Naive thymus-derived CD8-positive, alpha-beta T cell (primary cell): ENCODE results near the gene DPP6. TPM values are rescaled to one million over a fixed set of nuclear protein-coding genes. Genes with fewer than 3 reads are reported as not detected.

Experiments
- ATAC-seq, 2 donors: fragments of 150-1000 bp; cut with Tn5 transposase in 1 of 2; sonication (Bioruptor Pico), chemical (Tn5 transposase) in 1 of 2; 1 replicate in 1 of 2; 2 replicates in 1 of 2; pipeline ENCODE4 v1.10.0; 2021; ENCODE audit warnings: mild to moderate bottlenecking in 2 of 2, moderate library complexity in 2 of 2
- POLR2A ChIA-PET: fragments of 350-600 bp; sonication (Branson Sonifier 250); formaldehyde crosslinking; loops from one replicate; lab custom pipeline; 2021; ENCODE audit warnings: antibody characterized with exemption; lab: Charles Lee
- DNase-seq, 10 donors: peaks; one replicate each; pipeline versions ENCODE4 v3.0.0 to v3.0.0-alpha.2; 2020 to 2022
- H3K27ac Mint-ChIP-seq, 10 donors: one replicate each; pipeline ENCODE4 v1.8.0; 2020 to 2022; ENCODE audit warnings: mild to moderate bottlenecking in 10 of 10, mixed read lengths in 10 of 10, moderate library complexity in 4 of 10, inconsistent platforms in 1 of 10
- H3K27me3 Mint-ChIP-seq, 5 donors: one replicate each; pipeline ENCODE4 v1.8.0; 2021 to 2022; ENCODE audit warnings: mixed read lengths in 5 of 5
- H3K36me3 Mint-ChIP-seq, 3 donors: one replicate each; pipeline ENCODE4 v1.8.0; 2020 to 2022; ENCODE audit warnings: mixed read lengths in 3 of 3, mild to moderate bottlenecking in 2 of 3, inconsistent platforms in 1 of 3
- H3K4me1 Mint-ChIP-seq, 4 donors: one replicate each; pipeline ENCODE4 v1.8.0; 2021 to 2022; ENCODE audit warnings: mixed read lengths in 4 of 4
- H3K4me3 Mint-ChIP-seq, 10 donors: one replicate each; pipeline ENCODE4 v1.8.0; 2020 to 2022; ENCODE audit warnings: mild to moderate bottlenecking in 10 of 10, mixed read lengths in 10 of 10, moderate library complexity in 6 of 10, inconsistent platforms in 1 of 10
- H3K9me3 Mint-ChIP-seq, 9 donors: one replicate each; pipeline ENCODE4 v1.8.0; 2020 to 2022; ENCODE audit warnings: mixed read lengths in 9 of 9, mild to moderate bottlenecking in 3 of 9, inconsistent platforms in 1 of 9, moderate library complexity in 1 of 9
- polyA plus RNA-seq, 3 donors: library from polyadenylated mRNA; unstranded; fragments of 300-500 nt; fragmentation: Illumina TruSeq; gene quantifications; one replicate each; pipeline ENCODE4 v1.2.3, GENCODE V29; 2021
- total RNA-seq, 8 experiments: library from RNA in 2 of 8; stranded (reverse) in 2 of 8; gene quantifications; one replicate each; pipeline ENCODE4 v1.2.3 and lab custom pipeline; 2021 to 2026

DPP6 gene
- total and polyA plus RNA-seq, 5 experiments from 2014 or later, result not detected

DNA sequence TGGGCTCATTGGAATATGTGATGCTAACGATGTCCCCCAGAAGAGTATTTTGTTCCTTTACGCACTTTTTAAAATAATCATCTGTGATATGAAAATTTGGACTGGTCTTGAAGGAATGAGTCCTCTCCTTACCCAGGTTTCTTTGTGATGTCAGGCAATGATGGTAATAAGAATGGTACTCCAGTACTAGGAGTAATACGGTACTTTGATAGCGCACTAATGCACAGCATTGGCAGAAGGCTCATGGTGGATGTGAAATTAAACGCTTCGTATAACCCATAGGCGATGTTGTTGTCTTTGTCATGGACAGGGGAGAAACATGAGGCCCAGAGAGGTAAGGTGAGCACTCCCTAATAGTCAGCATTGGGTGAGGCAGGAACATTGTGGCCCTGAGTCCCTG, 125.4 kb downstream of the DPP6 start:
- Mint-ChIP-seq H3K9me3 (peaks cover 0 to 9% (median 2%) of the 10 kb centered on the region in 9 donors), H3K4me1 (no peaks in the 10 kb centered on the region), H3K36me3 (no peaks in the 10 kb centered on the region), H3K27me3 (peaks cover 0 to 3% (median 1%) of the 10 kb centered on the region in 5 donors), H3K27ac (no peak overlapping the region), H3K4me3 (no peak overlapping the region)
- ATAC-seq (no peak), DNase-seq (no peak)
- POLR2A ChIA-PET, result no interaction called here

DNA sequence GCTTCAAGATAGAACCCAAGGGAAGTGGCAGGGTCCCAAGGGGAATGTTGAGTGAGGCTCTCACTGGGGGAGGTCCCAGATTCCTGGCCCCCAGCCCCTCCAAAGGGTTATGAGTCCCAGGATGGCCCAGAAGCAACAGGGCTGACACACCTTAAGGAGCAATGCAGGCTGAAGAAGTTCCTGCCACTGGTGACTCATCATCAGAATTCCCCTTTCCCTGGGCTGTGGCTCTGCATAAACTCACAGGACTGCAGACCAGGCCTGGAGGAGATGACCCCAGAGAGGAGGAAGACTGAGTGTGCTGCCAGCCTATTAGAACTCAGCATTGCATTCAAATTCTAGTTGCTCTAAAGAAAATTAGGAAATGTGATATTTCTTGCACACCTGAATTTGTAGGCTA, 126.7 kb downstream of the DPP6 start:
- no peak for DNase-seq
- no peak for ATAC-seq
- Mint-ChIP-seq H3K27ac (no peak overlapping the region), H3K9me3 (peaks cover 0 to 9% (median 0%) of the 10 kb centered on the region in 9 donors), H3K27me3 (peaks cover 0 to 16% (median 3%) of the 10 kb centered on the region in 5 donors), H3K36me3 (no peaks in the 10 kb centered on the region), H3K4me3 (no peak overlapping the region), H3K4me1 (no peaks in the 10 kb centered on the region)
- POLR2A ChIA-PET, result no interaction called here

DNA sequence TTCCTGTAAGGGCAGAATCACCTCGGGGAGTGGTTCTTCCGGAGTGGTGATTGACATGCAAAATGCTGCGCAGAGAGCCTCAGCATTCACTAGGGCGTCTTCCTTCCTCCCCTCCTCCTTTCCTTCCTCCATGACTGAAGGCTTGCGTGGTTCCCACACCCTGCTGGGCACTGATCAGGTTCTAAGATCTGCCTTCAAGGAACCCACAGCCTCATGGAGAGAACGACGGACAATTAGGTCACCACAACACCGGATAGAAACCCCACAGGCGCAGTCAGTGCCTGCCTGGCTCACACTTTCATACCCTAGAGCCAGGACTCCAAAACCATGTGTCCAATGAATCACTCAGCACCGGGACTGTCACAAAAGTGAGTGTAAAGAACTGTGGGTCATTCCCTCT, 131.3 kb downstream of the DPP6 start:
- Mint-ChIP-seq H3K4me1 (no peaks in the 10 kb centered on the region), H3K4me3 (no peak overlapping the region), H3K27me3 (peaks cover 0 to 21% (median 3%) of the 10 kb centered on the region in 5 donors), H3K9me3 (peaks cover 0 to 5% (median 0%) of the 10 kb centered on the region in 9 donors), H3K27ac (no peak overlapping the region), H3K36me3 (no peaks in the 10 kb centered on the region)
- DNase-seq (no peak), ATAC-seq (no peak)
- POLR2A ChIA-PET, result no interaction called here

DNA sequence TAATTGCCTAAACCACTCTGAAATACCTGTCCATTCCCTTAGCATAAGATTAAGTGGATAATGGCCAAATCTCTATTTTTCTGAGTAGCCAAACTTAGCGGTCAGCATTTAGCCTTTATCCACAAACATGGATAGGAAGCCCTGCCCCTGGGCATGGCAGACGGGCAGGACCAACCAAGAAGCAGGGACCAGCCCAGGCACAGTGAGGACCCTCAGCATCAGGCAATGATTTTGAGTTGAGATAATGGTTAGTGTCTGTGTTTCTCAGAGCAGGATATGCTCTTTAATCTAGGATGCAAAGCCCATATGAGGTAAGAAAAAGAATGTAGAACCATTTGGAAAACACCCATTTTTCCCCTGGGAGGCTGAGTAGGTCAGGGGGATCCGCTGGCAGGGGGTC, 131.7 kb downstream of the DPP6 start:
- ATAC-seq (no peak), DNase-seq (no peak)
- POLR2A ChIA-PET, result no interaction called here
- H3K36me3 Mint-ChIP-seq, result no peaks in the 10 kb centered on the region
- H3K27ac Mint-ChIP-seq, result no peak overlapping the region
- H3K27me3 Mint-ChIP-seq, result peaks cover 0 to 21% (median 2%) of the 10 kb centered on the region in 5 donors
- peaks cover 0 to 5% (median under 1%) of the 10 kb centered on the region in 9 donors for H3K9me3 Mint-ChIP-seq
- no peaks in the 10 kb centered on the region for H3K4me1 Mint-ChIP-seq
- H3K4me3 Mint-ChIP-seq, result no peak overlapping the region

DNA sequence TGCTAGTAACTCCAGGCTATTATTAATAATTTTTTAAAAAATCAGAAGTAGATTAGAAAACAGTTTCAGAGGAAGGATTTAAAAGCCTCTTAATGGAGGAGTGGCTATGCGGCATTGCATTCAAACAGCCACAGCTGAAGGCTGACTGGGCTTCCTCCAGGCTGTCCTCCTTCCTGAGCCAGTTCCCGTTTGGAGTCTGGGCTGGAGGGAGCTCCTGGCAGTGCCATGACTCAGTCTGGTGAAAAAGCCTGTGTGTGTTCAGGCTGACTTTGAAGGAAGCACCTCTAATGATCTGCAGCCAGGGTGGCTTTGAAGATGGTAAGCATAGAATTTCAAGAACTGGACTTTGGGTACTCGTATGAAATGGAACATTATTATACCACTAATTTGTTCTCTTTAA, 134.6 kb downstream of the DPP6 start:
- H3K36me3 Mint-ChIP-seq, result no peaks in the 10 kb centered on the region
- DNase-seq (no peak), ATAC-seq (no peak)
- POLR2A ChIA-PET, result no interaction called here
- no peak overlapping the region for H3K4me3 Mint-ChIP-seq
- H3K9me3 Mint-ChIP-seq, result peaks cover 0 to 5% (median 0%) of the 10 kb centered on the region in 9 donors
- no peaks in the 10 kb centered on the region for H3K4me1 Mint-ChIP-seq
- H3K27me3 Mint-ChIP-seq, result peaks cover 0 to 21% (median 2%) of the 10 kb centered on the region in 5 donors
- no peak overlapping the region for H3K27ac Mint-ChIP-seq

DNA sequence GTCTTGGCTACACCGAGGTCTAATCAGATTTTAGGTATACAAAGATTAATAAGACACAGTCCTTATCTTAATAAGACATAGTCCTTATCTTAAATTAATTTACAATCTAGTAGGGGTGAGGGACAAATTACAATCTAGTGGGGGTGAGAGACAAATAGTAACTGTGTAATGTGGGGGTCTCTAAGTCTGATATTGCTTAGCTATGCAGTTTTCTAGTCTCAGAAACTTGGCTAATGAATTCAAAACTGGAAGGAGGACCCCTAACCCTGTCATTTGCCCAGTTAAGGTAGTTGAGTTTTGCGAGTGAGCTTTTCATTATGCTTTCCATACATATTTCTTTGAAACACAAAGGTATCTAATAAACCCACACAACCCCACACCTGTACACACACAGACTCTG, 136.1 kb downstream of the DPP6 start:
- ATAC-seq (no peak), DNase-seq (no peak)
- no peak overlapping the region for H3K4me3 Mint-ChIP-seq
- H3K27ac Mint-ChIP-seq, result no peak overlapping the region
- H3K27me3 Mint-ChIP-seq, result peaks cover 0 to 11% (median 0%) of the 10 kb centered on the region in 5 donors
- H3K4me1 Mint-ChIP-seq, result no peaks in the 10 kb centered on the region
- no peaks in the 10 kb centered on the region for H3K36me3 Mint-ChIP-seq
- POLR2A ChIA-PET, result no interaction called here
- H3K9me3 Mint-ChIP-seq, result peaks cover 0 to 5% (median 2%) of the 10 kb centered on the region in 9 donors

DNA sequence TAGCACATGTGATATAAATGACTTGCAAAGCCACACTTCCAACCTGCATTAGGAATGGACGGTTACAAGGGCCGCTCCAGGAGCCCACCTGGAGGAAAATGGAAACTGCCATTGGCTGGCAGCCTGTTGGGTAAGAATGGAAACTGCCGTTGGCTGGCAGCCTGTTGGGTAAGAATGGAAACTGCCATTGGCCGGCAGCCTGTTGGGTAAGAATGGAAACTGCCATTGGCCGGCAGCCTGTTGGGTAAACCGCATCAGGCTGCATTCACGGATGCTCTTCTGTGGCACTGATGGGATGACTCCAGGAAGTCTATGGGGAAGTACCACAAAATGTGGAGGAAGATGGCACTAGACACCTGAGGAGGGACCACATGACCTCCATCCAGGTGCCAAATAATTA, 143.1 kb downstream of the DPP6 start:
- Mint-ChIP-seq H3K27ac (no peak overlapping the region), H3K4me1 (no peaks in the 10 kb centered on the region), H3K36me3 (peaks cover 0 to 4% (median 0%) of the 10 kb centered on the region in 3 donors), H3K9me3 (peaks cover 0 to 18% (median 8%) of the 10 kb centered on the region in 9 donors), H3K4me3 (no peak overlapping the region), H3K27me3 (no peaks in the 10 kb centered on the region)
- ATAC-seq, result no peak
- POLR2A ChIA-PET, result no interaction called here
- DNase-seq, result no peak

DNA sequence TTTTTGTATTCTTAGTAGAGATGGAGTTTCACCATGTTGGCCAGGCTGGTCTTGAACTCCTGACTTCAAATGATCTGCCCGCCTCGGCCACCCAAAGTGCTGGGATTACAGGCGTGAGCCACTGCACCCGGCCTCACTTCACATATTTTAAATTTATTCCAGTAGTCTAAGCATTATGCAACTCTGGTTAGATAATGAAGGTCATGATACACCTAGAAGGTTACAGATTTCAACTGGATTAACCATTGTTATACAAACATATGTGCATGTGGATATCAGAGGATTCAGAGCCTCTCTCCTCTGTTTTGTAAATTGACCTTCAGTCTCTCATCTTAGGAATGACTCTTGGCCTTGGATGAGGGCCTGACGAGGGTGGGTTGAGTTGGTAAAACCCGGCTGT, 146.3 kb downstream of the DPP6 start:
- Mint-ChIP-seq H3K4me3 (no peak overlapping the region), H3K27me3 (no peaks in the 10 kb centered on the region), H3K27ac (no peak overlapping the region), H3K9me3 (peaks cover 0 to 13% (median 5%) of the 10 kb centered on the region in 9 donors), H3K4me1 (no peaks in the 10 kb centered on the region), H3K36me3 (peaks cover 0 to 4% (median 0%) of the 10 kb centered on the region in 3 donors)
- ATAC-seq (no peak), DNase-seq (no peak)
- POLR2A ChIA-PET, result no interaction called here

DNA sequence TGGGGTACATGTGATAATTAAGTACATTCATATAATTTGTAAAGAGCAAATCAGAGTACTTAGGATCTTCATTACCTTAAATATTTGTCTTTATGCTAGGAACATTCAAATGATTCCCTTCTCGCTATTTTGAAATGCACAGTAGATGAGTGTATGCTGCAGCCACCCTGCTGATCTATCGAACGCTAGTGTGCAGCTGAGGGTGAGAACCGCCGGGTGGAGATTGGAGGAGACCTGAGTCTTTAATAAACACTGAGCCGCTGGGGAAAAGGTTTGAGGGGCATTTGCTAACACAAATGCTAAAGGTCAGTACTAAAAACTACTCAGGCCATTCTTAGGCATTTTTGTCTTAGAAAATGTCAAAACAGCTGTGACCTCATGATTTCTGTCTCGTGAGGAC, 148.0 kb downstream of the DPP6 start:
- Mint-ChIP-seq H3K9me3 (peaks cover 0 to 13% (median 4%) of the 10 kb centered on the region in 9 donors), H3K36me3 (peaks cover 0 to 4% (median 0%) of the 10 kb centered on the region in 3 donors), H3K27me3 (no peaks in the 10 kb centered on the region), H3K4me1 (no peaks in the 10 kb centered on the region), H3K4me3 (no peak overlapping the region), H3K27ac (no peak overlapping the region)
- POLR2A ChIA-PET, result no interaction called here
- no peak for DNase-seq
- ATAC-seq, result no peak

DNA sequence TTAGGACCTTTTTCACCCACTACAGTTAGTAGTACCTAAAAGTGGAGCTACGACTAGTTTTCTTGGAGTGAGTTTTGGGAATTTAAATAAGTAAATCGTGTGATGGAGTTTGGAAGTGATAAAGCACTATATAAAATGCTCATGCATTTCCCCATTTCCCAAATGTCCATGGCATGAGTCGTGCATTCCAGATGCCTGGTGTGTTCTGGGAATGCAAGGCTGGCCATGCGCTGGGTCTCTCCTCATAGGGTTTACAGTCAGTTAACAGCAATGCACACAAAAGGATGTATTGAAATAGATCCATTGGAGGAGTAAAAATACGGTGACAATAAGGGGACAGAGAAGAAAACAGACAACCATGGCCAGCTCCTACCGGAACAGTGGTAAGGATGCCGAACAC, 149.8 kb downstream of the DPP6 start:
- H3K27ac Mint-ChIP-seq, result no peak overlapping the region
- peaks cover 0 to 11% (median 0%) of the 10 kb centered on the region in 5 donors for H3K27me3 Mint-ChIP-seq
- H3K4me1 Mint-ChIP-seq, result no peaks in the 10 kb centered on the region
- peaks cover 0 to 8% (median 0%) of the 10 kb centered on the region in 9 donors for H3K9me3 Mint-ChIP-seq
- H3K4me3 Mint-ChIP-seq, result no peak overlapping the region
- POLR2A ChIA-PET, result no interaction called here
- no peaks in the 10 kb centered on the region for H3K36me3 Mint-ChIP-seq
- DNase-seq, result no peak
- no peak for ATAC-seq

DNA sequence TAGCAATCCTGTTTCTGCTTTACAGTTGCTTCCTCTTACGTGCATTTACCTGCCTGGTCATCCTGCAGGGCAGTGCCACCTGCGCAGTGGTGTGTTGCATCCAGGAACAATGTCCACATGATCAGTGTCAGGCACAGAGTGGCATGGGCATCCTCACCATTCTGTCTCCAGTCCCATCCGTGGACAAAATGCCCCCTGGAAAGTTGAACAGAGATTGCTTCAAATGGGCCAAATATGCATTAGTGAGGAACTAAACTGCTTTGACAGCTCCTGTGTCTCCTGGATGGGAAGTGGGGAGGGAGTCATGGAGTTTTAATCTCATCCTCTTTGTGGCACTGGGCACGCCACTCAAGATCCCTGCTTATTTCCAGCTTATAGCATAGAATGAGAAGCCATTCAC, 151.8 kb downstream of the DPP6 start:
- POLR2A ChIA-PET, result no interaction called here
- Mint-ChIP-seq H3K9me3 (peaks cover 0 to 6% (median 0%) of the 10 kb centered on the region in 9 donors), H3K4me3 (no peak overlapping the region)

DNA sequence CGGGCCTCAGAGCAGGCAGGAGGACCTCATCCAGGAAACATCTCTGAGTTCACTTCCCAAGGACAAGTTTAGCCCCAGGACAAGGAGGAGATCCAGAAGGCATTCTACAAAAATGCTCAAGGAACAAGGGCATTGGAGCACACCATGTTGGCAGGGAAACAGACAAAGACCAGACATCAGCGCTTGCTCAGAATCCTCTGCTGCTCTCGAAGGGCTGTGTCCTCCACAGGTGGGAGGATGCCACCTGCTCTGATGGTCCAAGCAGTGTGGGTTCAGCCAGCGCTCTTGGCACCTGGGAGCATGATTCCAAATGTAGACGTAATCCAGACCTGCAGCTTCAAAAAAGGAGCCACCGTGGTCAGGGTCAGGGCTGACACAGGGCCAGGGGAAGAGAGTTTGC, 160.7 kb downstream of the DPP6 start:
- DNase-seq, result no peak
- POLR2A ChIA-PET, result no interaction called here
- no peaks in the 10 kb centered on the region for H3K27me3 Mint-ChIP-seq
- no peak overlapping the region for H3K27ac Mint-ChIP-seq
- H3K4me3 Mint-ChIP-seq, result no peak overlapping the region
- peaks cover 0 to 19% (median 2%) of the 10 kb centered on the region in 9 donors for H3K9me3 Mint-ChIP-seq
- ATAC-seq, result no peak
- no peaks in the 10 kb centered on the region for H3K36me3 Mint-ChIP-seq
- no peaks in the 10 kb centered on the region for H3K4me1 Mint-ChIP-seq

More for the DNA sequence above, 151.8 kb downstream of the DPP6 start:
- peaks cover 0 to 11% (median 0%) of the 10 kb centered on the region in 5 donors for H3K27me3 Mint-ChIP-seq
- DNase-seq (no peak), ATAC-seq (no peak)
- H3K36me3 Mint-ChIP-seq, result no peaks in the 10 kb centered on the region
- H3K4me1 Mint-ChIP-seq, result no peaks in the 10 kb centered on the region
- no peak overlapping the region for H3K27ac Mint-ChIP-seq

DNA sequence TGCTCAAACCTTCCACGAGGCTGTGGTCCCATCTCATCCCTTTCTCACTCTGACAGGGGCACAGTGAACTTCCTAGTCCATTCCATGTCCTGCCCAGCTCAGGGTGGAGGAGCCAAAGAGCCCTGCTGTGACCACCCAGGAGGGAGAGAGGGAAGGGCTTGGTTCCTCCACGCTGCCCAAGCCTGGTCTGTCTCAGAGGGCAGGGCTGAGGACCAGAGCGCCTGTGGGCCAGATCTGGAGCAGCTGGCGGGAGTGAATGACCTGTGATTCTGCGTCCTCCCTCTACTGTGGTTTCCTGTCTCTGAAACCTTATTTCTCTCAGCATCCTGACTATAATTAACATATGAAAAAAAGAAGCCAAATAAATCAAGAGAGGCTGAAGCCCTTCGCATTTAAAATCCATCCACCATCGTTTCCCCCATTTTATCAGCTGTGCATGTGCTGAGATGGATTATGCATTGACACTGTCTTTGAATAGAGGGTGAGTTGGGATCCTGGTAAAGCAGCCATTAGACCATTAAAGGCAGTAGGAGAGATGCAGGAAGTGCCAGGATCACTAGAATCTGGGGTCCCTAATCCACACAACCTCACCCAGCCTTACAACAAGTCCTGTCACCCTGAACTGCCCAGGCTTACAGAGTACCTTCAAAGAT, 165.6 kb downstream of the DPP6 start:
- Mint-ChIP-seq H3K9me3 (peaks cover 0 to 22% (median 4%) of the 10 kb centered on the region in 9 donors), H3K36me3 (no peaks in the 10 kb centered on the region), H3K27ac (no peak overlapping the region), H3K4me1 (no peaks in the 10 kb centered on the region), H3K27me3 (peaks cover 0 to 2% (median 0%) of the 10 kb centered on the region in 5 donors), H3K4me3 (no peak overlapping the region)
- DNase-seq (no peak), ATAC-seq (no peak)
- POLR2A ChIA-PET, result no interaction called here

DNA sequence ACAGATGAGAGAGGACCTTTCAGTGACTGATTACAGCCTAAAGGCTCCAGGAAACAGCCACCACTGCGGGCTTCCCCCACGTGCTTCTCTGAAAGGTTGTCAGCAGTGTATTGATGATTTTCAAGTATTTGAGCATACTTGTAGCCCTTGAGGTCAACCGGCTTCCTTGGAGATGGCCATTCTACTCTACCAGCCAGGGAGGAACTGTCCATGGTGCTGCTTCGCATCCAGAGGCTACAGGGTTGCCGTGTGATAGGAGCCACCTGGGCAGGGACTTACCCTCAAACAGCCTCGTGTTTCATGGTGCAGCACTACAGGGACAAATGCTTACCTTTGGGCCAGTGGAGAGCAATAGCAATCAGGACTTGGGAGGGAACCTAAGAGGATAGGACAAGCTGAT, 179.5 kb downstream of the DPP6 start:
- ATAC-seq (no peak), DNase-seq (no peak)
- Mint-ChIP-seq H3K36me3 (no peaks in the 10 kb centered on the region), H3K27me3 (peaks cover 0 to 3% (median 0%) of the 10 kb centered on the region in 5 donors), H3K4me3 (no peak overlapping the region), H3K27ac (no peak overlapping the region), H3K4me1 (no peaks in the 10 kb centered on the region), H3K9me3 (peaks cover 0 to 20% (median 5%) of the 10 kb centered on the region in 9 donors)
- POLR2A ChIA-PET, result no interaction called here
